Measurements from ENCODE around the gene PRKCI. TPM values are rescaled to one million over a fixed set of nuclear protein-coding genes. Genes with fewer than 3 reads are reported as not detected.

PRKCI gene
- total and polyA plus RNA-seq, 2 experiments from 2014 or later = 33.0 to 47.7 TPM

- 90 to 93% methylated on average over 11 of the region's 11 CpGs for WGBS, 2 experiments (ENCODE audit: low coverage in 1 of 2, low lambda C conversion rate in 2 of 2, missing lambda C conversion rate in 2 of 2)
- Histone ChIP-seq H3K79me2 (ENCODE audit: insufficient read depth) (no peaks in the 10 kb centered on the region), H2AFZ (no peak overlapping the region), H3K27ac (no peak overlapping the region), H3K4me1 (ENCODE audit: insufficient read depth) (no peaks in the 10 kb centered on the region), H3K27me3 (replicated peaks; ENCODE audit: insufficient read depth) (no peaks in the 10 kb centered on the region), H3K9me2 (ENCODE audit: insufficient read depth) (no peaks in the 10 kb centered on the region), H3K4me3 (no peak overlapping the region), H3F3A (ENCODE audit: insufficient read depth) (no peaks in the 10 kb centered on the region), H3K9me3 (ENCODE audit: low read depth) (no peaks in the 10 kb centered on the region), H3K36me3 (ENCODE audit: low read depth) (no peaks in the 10 kb centered on the region), H3K4me2 (ENCODE audit: unreplicated experiment) (no peak overlapping the region), H4K20me1 (ENCODE audit: insufficient read depth) (no peaks in the 10 kb centered on the region), H3K9ac (no peak overlapping the region)
- DNase-seq = no peak
- TF ChIP-seq EZH2 (IDR thresholded peaks at IDR 0.05; ENCODE audit: insufficient read depth, poor library complexity, severe bottlenecking) (no peak), EZH2phosphoT487 (IDR thresholded peaks at IDR 0.05; ENCODE audit: insufficient read depth, low read depth) (no peak)
- in situ Hi-C loops (cut with MboI) = no loop called here
These were observed 99.3 kb downstream of the PRKCI start for GRCh38 chr3:170321321-170322034.

- Histone ChIP-seq H3K9ac (no peak overlapping the region), H3K4me2 (ENCODE audit: unreplicated experiment) (no peak overlapping the region)
These were observed 100.5 kb downstream of the PRKCI start for GRCh38 chr3:170322566-170323269.

GRCh38 chr3:170323331-170323730, 101.1 kb downstream of the PRKCI start:
- Histone ChIP-seq H3K79me2 (ENCODE audit: insufficient read depth) (no peaks in the 10 kb centered on the region), H4K20me1 (ENCODE audit: insufficient read depth) (no peaks in the 10 kb centered on the region), H3K4me2 (ENCODE audit: unreplicated experiment) (no peak overlapping the region), H3K27ac (no peak overlapping the region), H3F3A (ENCODE audit: insufficient read depth) (no peaks in the 10 kb centered on the region), H3K9ac (no peak overlapping the region), H3K27me3 (replicated peaks; ENCODE audit: insufficient read depth) (no peaks in the 10 kb centered on the region), H3K4me3 (no peak overlapping the region), H3K9me2 (ENCODE audit: insufficient read depth) (no peaks in the 10 kb centered on the region), H3K36me3 (ENCODE audit: low read depth) (no peaks in the 10 kb centered on the region), H3K4me1 (ENCODE audit: insufficient read depth) (no peaks in the 10 kb centered on the region), H2AFZ (no peak overlapping the region), H3K9me3 (ENCODE audit: low read depth) (no peaks in the 10 kb centered on the region)
- TF ChIP-seq EZH2 (IDR thresholded peaks at IDR 0.05; ENCODE audit: insufficient read depth, poor library complexity, severe bottlenecking) (no peak), EZH2phosphoT487 (IDR thresholded peaks at IDR 0.05; ENCODE audit: insufficient read depth, low read depth) (no peak)
- WGBS, 2 experiments (ENCODE audit: low coverage in 1 of 2, low lambda C conversion rate in 2 of 2, missing lambda C conversion rate in 2 of 2) = 86 to 91% methylated on average over 6 of the region's 6 CpGs
- in situ Hi-C loops (cut with MboI) = no loop called here
- no peak for DNase-seq

More at GRCh38 chr3:170322566-170323269, 100.5 kb downstream of the PRKCI start:
- WGBS, 2 experiments (ENCODE audit: low coverage in 1 of 2, low lambda C conversion rate in 2 of 2, missing lambda C conversion rate in 2 of 2) = 65% methylated on average over 10 of the region's 10 CpGs
- no peak for TF ChIP-seq EZH2 (IDR thresholded peaks at IDR 0.05; ENCODE audit: insufficient read depth, poor library complexity, severe bottlenecking)
- no peak for TF ChIP-seq EZH2phosphoT487 (IDR thresholded peaks at IDR 0.05; ENCODE audit: insufficient read depth, low read depth)
- no peak overlapping the region for H2AFZ ChIP-seq
- H3K4me1 ChIP-seq (ENCODE audit: insufficient read depth) = no peaks in the 10 kb centered on the region
- H3K27me3 ChIP-seq (replicated peaks; ENCODE audit: insufficient read depth) = no peaks in the 10 kb centered on the region
- no peaks in the 10 kb centered on the region for H3K36me3 ChIP-seq (ENCODE audit: low read depth)
- no peaks in the 10 kb centered on the region for H3K9me3 ChIP-seq (ENCODE audit: low read depth)
- H3K79me2 ChIP-seq (ENCODE audit: insufficient read depth) = no peaks in the 10 kb centered on the region
- no peak overlapping the region for H3K27ac ChIP-seq
- H3K4me3 ChIP-seq = no peak overlapping the region
- no peaks in the 10 kb centered on the region for H3K9me2 ChIP-seq (ENCODE audit: insufficient read depth)
- in situ Hi-C loops (cut with MboI) = no loop called here
- no peaks in the 10 kb centered on the region for H4K20me1 ChIP-seq (ENCODE audit: insufficient read depth)
- H3F3A ChIP-seq (ENCODE audit: insufficient read depth) = no peaks in the 10 kb centered on the region
- no peak for DNase-seq

GRCh38 chr3:170324962-170325361, 102.7 kb downstream of the PRKCI start:
- TF ChIP-seq EZH2 (IDR thresholded peaks at IDR 0.05; ENCODE audit: insufficient read depth, poor library complexity, severe bottlenecking) = no peak
- TF ChIP-seq EZH2phosphoT487 (IDR thresholded peaks at IDR 0.05; ENCODE audit: insufficient read depth, low read depth) = no peak
- H3F3A ChIP-seq (ENCODE audit: insufficient read depth) = no peaks in the 10 kb centered on the region
- no peak overlapping the region for H3K27ac ChIP-seq
- in situ Hi-C loops (cut with MboI) = no loop called here
- 57 to 62% methylated on average over 3 of the region's 3 CpGs for WGBS, 2 experiments (ENCODE audit: low coverage in 1 of 2, low lambda C conversion rate in 2 of 2, missing lambda C conversion rate in 2 of 2)
- DNase-seq = no peak
- H3K4me1 ChIP-seq (ENCODE audit: insufficient read depth) = no peaks in the 10 kb centered on the region
- H3K36me3 ChIP-seq (ENCODE audit: low read depth) = no peaks in the 10 kb centered on the region
- no peak overlapping the region for H3K4me2 ChIP-seq (ENCODE audit: unreplicated experiment)
- H2AFZ ChIP-seq = no peak overlapping the region
- H3K9me2 ChIP-seq (ENCODE audit: insufficient read depth) = no peaks in the 10 kb centered on the region
- no peak overlapping the region for H3K9ac ChIP-seq
- H3K27me3 ChIP-seq (replicated peaks; ENCODE audit: insufficient read depth) = no peaks in the 10 kb centered on the region
- H3K79me2 ChIP-seq (ENCODE audit: insufficient read depth) = no peaks in the 10 kb centered on the region
- H3K9me3 ChIP-seq (ENCODE audit: low read depth) = no peaks in the 10 kb centered on the region
- no peak overlapping the region for H3K4me3 ChIP-seq
- H4K20me1 ChIP-seq (ENCODE audit: insufficient read depth) = no peaks in the 10 kb centered on the region
